NOMO-1 treated with dmso at 0.1 percent for 144 hours (cell line): ENCODE measurements around the gene BNC2.

Source experiments
- DNase-seq: peaks from one replicate; lab custom pipeline; 2025; ENCODE audit not compliant: unreplicated experiment; lab: John Stamatoyannopoulos, UW

The BNC2 gene

GRCh38 chr9:16387382-16387781, 483.1 kb downstream of the BNC2 start:
- DNase-seq = no peak

DNA sequence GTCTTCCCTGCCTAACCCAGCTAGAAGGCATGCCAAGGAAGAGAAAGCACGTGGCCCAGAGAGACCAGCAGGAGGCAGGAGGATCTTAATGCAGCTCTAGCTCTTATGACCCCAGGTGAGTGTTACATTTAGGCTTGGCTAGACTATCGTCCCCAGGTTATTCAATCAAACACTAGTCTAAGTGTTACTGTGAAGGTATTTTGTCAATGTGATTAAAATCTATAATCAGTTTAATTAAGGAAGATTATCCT, 483.7 kb downstream of the BNC2 start:
- no peak for DNase-seq

DNA sequence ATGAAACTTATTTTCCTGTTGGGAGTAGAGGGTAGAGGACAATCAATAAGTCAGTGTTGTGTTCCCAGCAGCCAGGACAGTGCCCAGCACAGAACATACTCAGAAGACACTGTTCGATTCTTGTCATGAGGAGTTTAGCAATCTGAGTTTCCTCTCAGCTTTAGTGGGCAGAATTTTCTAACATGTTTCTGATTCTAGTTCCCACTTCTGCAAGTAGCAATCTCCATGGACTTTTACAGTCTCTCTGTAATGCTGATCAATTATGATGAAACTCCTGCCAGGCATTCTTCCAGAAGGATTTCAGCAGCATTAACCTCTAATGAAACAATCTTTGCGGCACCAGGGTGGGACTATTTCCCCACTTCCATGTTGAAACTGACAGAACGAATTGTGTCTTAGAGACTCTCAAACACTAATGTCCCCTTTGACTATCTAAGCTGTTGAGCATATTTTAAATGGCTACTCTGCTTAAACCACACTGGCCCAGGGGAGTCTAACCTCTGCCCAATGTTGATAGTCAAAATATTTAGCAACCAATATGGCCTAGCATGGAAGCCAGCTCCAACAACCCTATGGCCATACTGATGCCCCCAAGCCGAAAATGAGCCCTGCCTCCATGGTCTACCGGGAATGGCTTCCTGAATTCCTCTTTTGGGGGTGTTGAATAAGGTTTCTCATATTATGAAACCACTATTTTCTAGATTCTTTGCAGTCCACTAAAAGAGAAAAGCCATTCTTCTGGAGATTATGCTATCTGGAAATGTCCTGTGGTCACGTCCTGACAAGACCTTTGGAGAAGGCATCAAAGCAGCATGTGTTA, 484.3 kb downstream of the BNC2 start:
- no peak for DNase-seq

- no peak for DNase-seq
Observed at GRCh38 chr9:16385590-16385989, 484.9 kb downstream of the BNC2 start.

- DNase-seq = no peak
Observed at GRCh38 chr9:16384993-16385392, 485.5 kb downstream of the BNC2 start.

GRCh38 chr9:16377311-16377710, 493.2 kb downstream of the BNC2 start:
- no peak for DNase-seq

DNA sequence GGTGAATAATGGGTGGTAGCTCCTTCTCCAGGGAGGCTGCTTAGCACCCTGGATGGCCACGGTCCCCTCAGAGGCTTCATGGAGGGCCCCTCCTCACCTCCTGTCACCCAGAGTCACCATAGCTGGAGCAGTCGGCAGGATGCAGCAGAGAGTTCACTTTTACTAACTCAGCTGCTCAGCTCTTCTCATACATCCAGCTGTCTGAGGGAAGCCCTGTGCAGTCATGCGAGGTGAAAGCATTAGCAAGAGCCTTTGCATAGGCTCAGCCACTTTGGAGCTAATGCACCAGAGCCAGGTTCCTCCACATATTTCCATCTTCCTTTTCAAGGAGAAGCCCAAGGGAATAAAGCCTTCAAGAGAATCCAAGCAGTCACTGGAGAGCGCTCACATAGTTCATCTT, 499.2 kb downstream of the BNC2 start:
- DNase-seq = no peak

- no peak for DNase-seq
Observed at GRCh38 chr9:16370647-16371046, 499.8 kb downstream of the BNC2 start.

GRCh38 chr9:16369427-16369826, 501.0 kb downstream of the BNC2 start:
- DNase-seq = no peak

- DNase-seq = no peak
Observed at GRCh38 chr9:16368237-16369087, 502.0 kb downstream of the BNC2 start.

- no peak for DNase-seq
Observed at GRCh38 chr9:16367605-16368231, 502.8 kb downstream of the BNC2 start.

GRCh38 chr9:16364347-16364746, 506.1 kb downstream of the BNC2 start:
- no peak for DNase-seq

DNA sequence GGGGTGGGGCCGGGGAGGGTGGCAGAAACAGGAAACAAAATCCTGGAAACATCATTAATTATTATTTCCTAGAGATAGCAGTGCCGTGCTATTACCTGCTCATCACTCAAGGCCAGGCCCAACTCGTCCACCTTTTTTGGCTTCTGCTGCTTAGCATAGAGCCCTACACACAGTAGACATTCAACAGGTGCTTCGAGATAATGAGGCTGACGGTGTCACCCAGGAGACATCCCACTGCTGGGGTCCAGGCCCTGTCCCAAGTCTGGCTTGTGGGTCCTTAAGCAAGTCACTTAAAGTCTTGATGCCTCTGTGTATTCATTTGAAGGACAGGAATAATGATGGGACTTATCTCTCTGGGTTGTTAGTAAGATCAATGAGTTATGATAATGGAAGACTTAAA, 506.6 kb downstream of the BNC2 start:
- no peak for DNase-seq

- no peak for DNase-seq
Observed at GRCh38 chr9:16363073-16363781, 507.2 kb downstream of the BNC2 start.

- no peak for DNase-seq
Observed at GRCh38 chr9:16361939-16362338, 508.5 kb downstream of the BNC2 start.

DNA sequence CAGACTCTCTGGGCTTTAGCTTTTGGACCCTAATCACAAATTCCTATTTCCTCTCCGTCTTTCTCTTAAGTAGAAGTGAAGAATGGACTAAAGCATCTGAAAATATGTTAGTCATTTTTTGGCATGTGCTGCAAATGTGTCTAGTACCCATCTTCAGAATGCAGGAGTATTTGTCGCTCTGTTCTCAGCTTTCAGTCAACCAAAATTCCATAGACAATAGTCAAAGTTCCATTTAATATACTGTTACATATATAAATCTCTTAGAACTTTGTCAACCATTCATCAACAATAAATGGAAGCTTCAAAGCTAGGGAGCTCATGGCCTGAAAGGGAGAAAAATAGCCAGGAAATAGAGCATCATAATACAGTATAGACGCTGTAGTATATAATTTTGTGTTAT, 509.4 kb downstream of the BNC2 start:
- DNase-seq = no peak

GRCh38 chr9:16360247-16360646, 510.2 kb downstream of the BNC2 start:
- DNase-seq = no peak
